Hypothalamus (tissue), 51 donors: ENCODE measurements around the gene UMOD.
A peak's percentile ranks its signal among the peaks of the same experiment; 100 is the strongest.

Experiments
- DNase-seq, 51 donors: peaks; one replicate each; lab custom pipeline; 2025; lab: John Stamatoyannopoulos, UW

Gene UMOD

GRCh38 chr16:20369452-20370054 is 17.0 kb upstream of the UMOD start:
- DNase-seq = no peak

GRCh38 chr16:20364051-20364450 is 11.5 kb upstream of the UMOD start:
- DNase-seq = no peak

GRCh38 chr16:20363191-20363590 is 10.7 kb upstream of the UMOD start:
- DNase-seq = no peak

GRCh38 chr16:20359997-20360396 is 7.5 kb upstream of the UMOD start:
- peak in 1 of 51 donors; percentile 0 for DNase-seq

GRCh38 chr16:20355114-20355782 is 2.7 kb upstream of the UMOD start:
- DNase-seq = no peak

GRCh38 chr16:20353379-20353778 is 864 bp upstream of the UMOD start:
- DNase-seq = no peak

GRCh38 chr16:20349615-20350014 is 2.9 kb downstream of the UMOD start:
- DNase-seq = no peak

- peak in 2 of 51 donors; percentile 1 to 2 for DNase-seq
Measured at GRCh38 chr16:20348365-20349185, 3.9 kb downstream of the UMOD start.

- no peak for DNase-seq
Measured at GRCh38 chr16:20347666-20348364, 4.7 kb downstream of the UMOD start.

- no peak for DNase-seq
Measured at GRCh38 chr16:20344611-20345010, 7.9 kb downstream of the UMOD start.

- no peak for DNase-seq
Measured at GRCh38 chr16:20339744-20340143, 12.8 kb downstream of the UMOD start.

GRCh38 chr16:20336955-20337354 is 15.6 kb downstream of the UMOD start:
- DNase-seq = no peak

GRCh38 chr16:20334396-20334795 is 18.1 kb downstream of the UMOD start:
- no peak for DNase-seq

GRCh38 chr16:20333120-20333519 is 19.4 kb downstream of the UMOD start:
- no peak for DNase-seq

GRCh38 chr16:20332411-20332810 is 20.1 kb downstream of the UMOD start:
- DNase-seq = no peak

GRCh38 chr16:20331635-20332034 is 20.9 kb downstream of the UMOD start:
- DNase-seq = no peak

- DNase-seq = no peak
Measured at GRCh38 chr16:20329392-20330138, 22.9 kb downstream of the UMOD start.

GRCh38 chr16:20327444-20328041 is 25.0 kb downstream of the UMOD start, which contains the start of gene GP2:
TSS of gene GP2 (minus strand) at chr16:20327513. CDS start at chr16:20326431, 1,082 bp downstream.
- no peak for DNase-seq

GRCh38 chr16:20326321-20326720 is 26.2 kb downstream of the UMOD start:
- DNase-seq = no peak

- no peak for DNase-seq
Measured at GRCh38 chr16:20325005-20325404, 27.5 kb downstream of the UMOD start.
